ENCODE data around the gene PPP1R3E.

- TF ChIP-seq CTCF (IDR thresholded peaks at IDR 0.05): no peak
- no peak for TF ChIP-seq POLR2A (IDR thresholded peaks at IDR 0.05)
- no peak for TF ChIP-seq POLR2AphosphoS5 (IDR thresholded peaks at IDR 0.05)
- no peak for TF ChIP-seq EP300 (IDR thresholded peaks at IDR 0.05)
These were observed 52.8 kb downstream of the PPP1R3E start for GRCh38 chr14:23249824-23250223.

All from upper lobe of left lung (tissue), 4 donors.